K562 (cell line): ENCODE data around the gene IFNA14. TPM values are rescaled to one million over a fixed set of nuclear protein-coding genes. Genes with fewer than 3 reads are reported as not detected.
"Not testable (repeated sequence)": the region's sequence is repeated elsewhere in the genome, so short reads cannot be mapped to it uniquely, and the experiment has no call there.

Source experiments
- ATAC-seq: fragments of 200-7000 bp; cut with Tn5 transposase; 3 replicates; pipeline ENCODE4 v1.9.1; 2020; ENCODE audit warnings: moderate library complexity
- BruUV-seq: library from RNA; stranded (reverse); fragments of 400-500 nt; replicated peaks from 2 replicates; lab custom pipeline; 2021; lab: Mats Ljungman, UMichigan
- CTCF ChIA-PET: fragments of 300-600 bp; formaldehyde crosslinking; extraction: SDS; loops from one replicate; lab custom pipeline; 2021; ENCODE audit warnings: low intra/inter-chr PET ratio; lab: Yijun Ruan, JAX
- POLR2A ChIA-PET: fragments of 300-600, 350-650 bp; sonication (Branson Sonifier 250); formaldehyde crosslinking; extraction: SDS; loops from one replicate; lab custom pipeline; 2021; ENCODE audit warnings: antibody characterized with exemption, inconsistent platforms; lab: Yijun Ruan, JAX
- DNase-seq, 4 experiments: peaks; one replicate each; pipeline versions ENCODE4 v3.0.0 to v3.0.0-alpha.2; 2011 to 2018; ENCODE audit warnings: low spot score in 3 of 4, mixed read lengths in 3 of 4; ENCODE audit errors: extremely low read depth in 1 of 4
- FAIRE-seq: peaks from 2 replicates; lab custom pipeline; 2011; peaks lifted over from hg19 to GRCh38; lab: Jason Lieb, UNC
- H2AFZ ChIP-seq: 2 replicates; pipeline ENCODE4 v1.6.0; 2011; ENCODE audit warnings: low read depth, low read length, control low read depth, inconsistent platforms
- H3K27ac ChIP-seq: fragments of 200-600 bp; 3 replicates; pipeline ENCODE4 v1.8.0; 2011; ENCODE audit warnings: low read depth, mild to moderate bottlenecking, control low read depth, inconsistent platforms, low read length, moderate library complexity, mixed read lengths; ENCODE audit errors: extremely low read depth
- H3K27me3 ChIP-seq, 2 experiments: fragments of 300-600 bp in 1 of 2; 2 replicates in 1 of 2; 3 replicates in 1 of 2; pipeline versions ENCODE4 v1.6.0 to v1.8.0; 2011; ENCODE audit warnings: inconsistent platforms in 2 of 2, low read length in 2 of 2, mild to moderate bottlenecking in 1 of 2, mixed read lengths in 1 of 2, moderate library complexity in 1 of 2; ENCODE audit not compliant: control insufficient read depth in 2 of 2, insufficient read depth in 2 of 2
- H3K36me3 ChIP-seq: fragments of 300-600 bp; 3 replicates; pipeline ENCODE4 v1.8.0; 2011; ENCODE audit warnings: mild to moderate bottlenecking, low read length, inconsistent platforms; ENCODE audit not compliant: control insufficient read depth, insufficient read depth
- H3K4me1 ChIP-seq, 2 experiments: fragments of 200-600 bp in 1 of 2; replicated peaks in 1 of 2; 2 replicates in 1 of 2; 3 replicates in 1 of 2; pipeline versions ENCODE4 v1.5.1 to v1.8.0; 2011; ENCODE audit warnings: inconsistent platforms in 2 of 2, low read length in 2 of 2, mild to moderate bottlenecking in 1 of 2, mixed read lengths in 1 of 2, moderate library complexity in 1 of 2; ENCODE audit not compliant: control insufficient read depth in 2 of 2, insufficient read depth in 2 of 2
- H3K4me2 ChIP-seq: 2 replicates; pipeline ENCODE4 v1.6.1; 2011; ENCODE audit warnings: low read length, control low read depth, inconsistent platforms, mixed read lengths; ENCODE audit not compliant: insufficient read depth
- H3K4me3 ChIP-seq: fragments of 200-600 bp; sonication (generic), shearing (Covaris generic); 2 replicates; pipeline ENCODE4 v1.5.1; 2016; ENCODE audit warnings: control low read depth, inconsistent platforms
- H3K79me2 ChIP-seq: fragments of 200-600 bp; 3 replicates; pipeline ENCODE4 v1.8.0; 2011; ENCODE audit warnings: low read length, inconsistent platforms; ENCODE audit not compliant: control insufficient read depth, insufficient read depth
- H3K9ac ChIP-seq, 2 experiments: 2 replicates each; pipeline versions ENCODE4 v1.6.0 to v1.6.1; 2011; ENCODE audit warnings: low read depth in 2 of 2, low read length in 2 of 2, control low read depth in 1 of 2, inconsistent platforms in 1 of 2, mild to moderate bottlenecking in 1 of 2, mixed read lengths in 1 of 2; ENCODE audit not compliant: insufficient read depth in 1 of 2
- H3K9me1 ChIP-seq: one replicate; pipeline ENCODE4 v1.6.0; 2011; ENCODE audit warnings: inconsistent platforms, mild to moderate bottlenecking, low read length, moderate library complexity; ENCODE audit not compliant: control insufficient read depth, insufficient read depth
- H3K9me3 ChIP-seq: replicated peaks from 2 replicates; pipeline ENCODE4 v1.5.1; 2011; ENCODE audit warnings: low read depth, low read length, inconsistent platforms; ENCODE audit not compliant: control insufficient read depth, insufficient read depth
- H4K20me1 ChIP-seq: replicated peaks from 2 replicates; pipeline ENCODE4 v1.6.1; 2011; ENCODE audit warnings: low read length, inconsistent platforms, mixed read lengths; ENCODE audit not compliant: control insufficient read depth, insufficient read depth
- ATF2 ChIP-seq: sonication (generic); formaldehyde crosslinking; IDR thresholded peaks from 2 replicates; pipeline ENCODE4 v1.8.1; 2022; ENCODE audit warnings: missing genetic modification reagents
- E2F6 ChIP-seq, 2 experiments: IDR thresholded peaks; 2 replicates each; pipeline ENCODE4 v1.6.1; 2011; ENCODE audit warnings: borderline replicate concordance in 1 of 2, control low read depth in 1 of 2, low read depth in 1 of 2, low read length in 1 of 2, mild to moderate bottlenecking in 1 of 2, mixed read lengths in 1 of 2, moderate library complexity in 1 of 2; ENCODE audit not compliant: insufficient read depth in 1 of 2, insufficient read length in 1 of 2, poor library complexity in 1 of 2, severe bottlenecking in 1 of 2; ENCODE audit errors: extremely low read depth in 1 of 2
- ETV5 ChIP-seq: sonication (generic); formaldehyde crosslinking; IDR thresholded peaks from 2 replicates; pipeline ENCODE4 v1.4.0; 2020; ENCODE audit warnings: low read depth, mild to moderate bottlenecking, missing genetic modification reagents
- MCM2 ChIP-seq: fragments of 450-650 bp; IDR thresholded peaks from 2 replicates; pipeline ENCODE4 v1.6.1; 2017; ENCODE audit warnings: low read depth, mild to moderate bottlenecking
- MCM5 ChIP-seq: fragments of 450-650 bp; IDR thresholded peaks from 2 replicates; pipeline ENCODE4 v1.6.1; 2016; ENCODE audit warnings: low read depth
- POLR2AphosphoS2 ChIP-seq: IDR thresholded peaks from 2 replicates; pipeline ENCODE4 v1.6.1; 2012; ENCODE audit warnings: low read length, improper control_type of control experiment
- SMARCA5 ChIP-seq: fragments of 450-650 bp; IDR thresholded peaks from 2 replicates; pipeline ENCODE4 v1.6.1; 2016
- TFAP4 ChIP-seq: sonication (generic); formaldehyde crosslinking; IDR thresholded peaks from 2 replicates; pipeline ENCODE4 v1.8.0; 2022; ENCODE audit warnings: missing genetic modification reagents, mild to moderate bottlenecking, moderate library complexity, borderline replicate concordance
- ZKSCAN1 ChIP-seq: fragments of 150-350 bp; IDR thresholded peaks from 2 replicates; pipeline ENCODE4 v1.6.1; 2016; ENCODE audit warnings: low read depth, low read length
- ZKSCAN3 ChIP-seq: fragments of 250-450 bp; sonication (Bioruptor Pico); IDR thresholded peaks from 2 replicates; pipeline ENCODE4 v1.4.0; 2020
- ZNF830 ChIP-seq: fragments of 250-450 bp; sonication (Bioruptor Pico); IDR thresholded peaks from 2 replicates; pipeline ENCODE4 v1.5.0; 2021; ENCODE audit warnings: mild to moderate bottlenecking
- WGBS: fragments of 100-300 bp; shearing (Covaris generic); methylation state at CpG from one replicate; pipeline ENCODE4 v1.1.6; 2016; ENCODE audit warnings: low coverage, mixed read lengths; ENCODE audit not compliant: insufficient coverage; ENCODE audit errors: missing lambda C conversion rate; 5-methylcytosine and 5-hydroxymethylcytosine counted together
- in situ Hi-C: fragments of 300-500 bp; cut with MboI; formaldehyde crosslinking; loops from 4 replicates; pipeline ENCODE4 v1.15.0; 2018; ENCODE audit warnings: inconsistent platforms, mixed read lengths
- intact Hi-C: fragments of 100-400 bp; cut with micrococcal nuclease; formaldehyde crosslinking; loops from 2 replicates; pipeline ENCODE4 v1.14.2; 2022
- polyA plus RNA-seq, 8 experiments: library from polyadenylated mRNA; depleted of rRNA in 4 of 8; stranded (reverse) in 5 of 8; unstranded in 3 of 8; fragments of >200 nt; fragmentation: Nextera tagmentation in 2 of 8; fragmentation: Illumina TruSeq in 1 of 8; extraction: Ambion mirVana in 2 of 8; extraction: Trizol in 1 of 8; gene quantifications; 2 replicates each; pipeline versions ENCODE4 v1.2.1 to v1.2.3, GENCODE V29; 2011 to 2014; ENCODE audit warnings: inconsistent platforms in 1 of 8, missing spikeins in 1 of 8
- total RNA-seq, 7 experiments: library from RNA; depleted of rRNA in 6 of 7; stranded (reverse); fragments of >200 nt in 6 of 7; fragmentation: Illumina TruSeq in 2 of 7; extraction: Trizol in 2 of 7; gene quantifications; 2 replicates each; pipeline versions ENCODE4 v1.2.1 to v1.2.3, GENCODE V29; 2011 to 2021; ENCODE audit warnings: low replicate concordance in 1 of 7

IFNA14 gene
- total and polyA plus RNA-seq, 9 of the 15 experiments (the other 6 are each of a cell fraction or from before 2014, with no cell fraction given): not detected

GRCh38 chr9:21207043-21207442 lies 32.8 kb downstream of the IFNA14 start, which contains the start of gene IFNA10:
TSS of gene IFNA10 (minus strand) at chr9:21207143. CDS start at chr9:21207097, 46 bp downstream.
- FAIRE-seq, BruUV-seq, H3K27me3 ChIP-seq, H3K4me2 ChIP-seq, H3K9ac ChIP-seq, intact Hi-C loops, H3K36me3 ChIP-seq, H3K4me1 ChIP-seq, H3K9me3 ChIP-seq, H3K79me2 ChIP-seq, H4K20me1 ChIP-seq, H2AFZ ChIP-seq, H3K27ac ChIP-seq, in situ Hi-C loops, CTCF ChIA-PET, ATAC-seq, H3K4me3 ChIP-seq, DNase-seq, POLR2A ChIA-PET, H3K9me1 ChIP-seq: not testable (repeated sequence)
- no CpG with 5 or more reads among the region's 3 CpGs for WGBS

GRCh38 chr9:21205204-21205603 lies 34.6 kb downstream of the IFNA14 start:
- CTCF ChIA-PET: no interaction called here
- intact Hi-C loops: no loop called here
- TF ChIP-seq TFAP4 (no peak), POLR2AphosphoS2 (no peak), MCM2 (no peak), ATF2 (CRISPR knock-in tag) (no peak), SMARCA5 (no peak), ZKSCAN3 (no peak), ZKSCAN1 (no peak), E2F6 (IDR thresholded peaks at IDR 0.05; ENCODE audit: borderline replicate concordance in 1 of 2, extremely low read depth in 1 of 2, insufficient read depth in 1 of 2, insufficient read length in 1 of 2, low read depth in 1 of 2, low read length in 1 of 2, poor library complexity in 1 of 2, severe bottlenecking in 1 of 2) (no peak), ETV5 (no peak), MCM5 (no peak), ZNF830 (no peak)

More at GRCh38 chr9:21205204-21205603, 34.6 kb downstream of the IFNA14 start:
- Histone ChIP-seq H3K79me2 (no peaks in the 10 kb centered on the region), H3K36me3 (no peaks in the 10 kb centered on the region), H4K20me1 (no peaks in the 10 kb centered on the region), H3K9ac (no peak overlapping the region), H3K9me3 (no peaks in the 10 kb centered on the region), H3K4me3 (no peak overlapping the region), H3K27ac (no peak overlapping the region), H3K27me3 (no peaks in the 10 kb centered on the region), H3K4me1 (no peaks in the 10 kb centered on the region), H3K4me2 (no peak overlapping the region), H3K9me1 (no peaks in the 10 kb centered on the region), H2AFZ (no peak overlapping the region)
- no peak for ATAC-seq
- FAIRE-seq: no peak
- no TSS peak for BruUV-seq
- DNase-seq: no peak
- POLR2A ChIA-PET: no interaction called here
- in situ Hi-C loops: no loop called here
